Measurements from ENCODE around the gene PCDHGA4. TPM values are rescaled to one million over a fixed set of nuclear protein-coding genes. Genes with fewer than 3 reads are reported as not detected.

Gene PCDHGA4
- total RNA-seq, 1 experiment from 2014 or later: 0.26 TPM

DNA sequence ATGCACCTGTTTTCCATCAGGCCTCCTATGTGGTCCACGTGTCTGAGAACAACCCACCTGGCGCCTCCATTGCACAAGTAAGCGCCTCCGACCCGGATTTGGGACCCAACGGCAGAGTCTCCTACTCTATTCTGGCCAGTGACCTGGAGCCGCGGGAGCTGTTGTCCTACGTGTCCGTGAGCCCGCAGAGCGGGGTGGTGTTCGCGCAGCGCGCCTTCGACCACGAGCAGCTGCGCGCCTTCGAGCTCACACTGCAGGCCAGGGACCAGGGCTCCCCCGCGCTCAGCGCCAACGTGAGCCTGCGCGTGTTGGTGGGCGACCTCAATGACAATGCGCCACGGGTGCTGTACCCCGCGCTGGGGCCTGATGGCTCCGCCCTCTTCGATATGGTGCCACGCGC is 3.2 kb upstream of the PCDHGA4 start:
- Mint-ChIP-seq H3K27ac (ENCODE audit: low read depth, unreplicated experiment) (no peak overlapping the region), H3K9me3 (ENCODE audit: unreplicated experiment) (peaks cover 42% of the 10 kb centered on the region), H3K27me3 (ENCODE audit: insufficient read depth, unreplicated experiment) (no peaks in the 10 kb centered on the region), H3K4me3 (ENCODE audit: unreplicated experiment) (no peak overlapping the region), H3K36me3 (ENCODE audit: insufficient read depth, unreplicated experiment) (no peaks in the 10 kb centered on the region), H3K4me1 (ENCODE audit: insufficient read depth, unreplicated experiment) (no peaks in the 10 kb centered on the region)
- TF ChIP-seq, protein P1, sequence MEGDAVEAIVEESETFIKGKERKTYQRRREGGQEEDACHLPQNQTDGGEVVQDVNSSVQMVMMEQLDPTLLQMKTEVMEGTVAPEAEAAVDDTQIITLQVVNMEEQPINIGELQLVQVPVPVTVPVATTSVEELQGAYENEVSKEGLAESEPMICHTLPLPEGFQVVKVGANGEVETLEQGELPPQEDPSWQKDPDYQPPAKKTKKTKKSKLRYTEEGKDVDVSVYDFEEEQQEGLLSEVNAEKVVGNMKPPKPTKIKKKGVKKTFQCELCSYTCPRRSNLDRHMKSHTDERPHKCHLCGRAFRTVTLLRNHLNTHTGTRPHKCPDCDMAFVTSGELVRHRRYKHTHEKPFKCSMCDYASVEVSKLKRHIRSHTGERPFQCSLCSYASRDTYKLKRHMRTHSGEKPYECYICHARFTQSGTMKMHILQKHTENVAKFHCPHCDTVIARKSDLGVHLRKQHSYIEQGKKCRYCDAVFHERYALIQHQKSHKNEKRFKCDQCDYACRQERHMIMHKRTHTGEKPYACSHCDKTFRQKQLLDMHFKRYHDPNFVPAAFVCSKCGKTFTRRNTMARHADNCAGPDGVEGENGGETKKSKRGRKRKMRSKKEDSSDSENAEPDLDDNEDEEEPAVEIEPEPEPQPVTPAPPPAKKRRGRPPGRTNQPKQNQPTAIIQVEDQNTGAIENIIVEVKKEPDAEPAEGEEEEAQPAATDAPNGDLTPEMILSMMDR (IDR thresholded peaks at IDR 0.05; ENCODE audit: unreplicated experiment): no peak
- intact Hi-C loops (cut with micrococcal nuclease): no loop called here
- no TSS peak for BruUV-seq (replicated peaks)
- POLR2A ChIA-PET: no interaction called here
- CTCF ChIA-PET: interaction anchor here (0.6 kb wide), 1 partner anchor 21 kb away, joined by 5 read pairs; the partner anchor contains the start of gene PCDHGA1
- DNase-seq (ENCODE audit: unreplicated experiment): no peak

DNA sequence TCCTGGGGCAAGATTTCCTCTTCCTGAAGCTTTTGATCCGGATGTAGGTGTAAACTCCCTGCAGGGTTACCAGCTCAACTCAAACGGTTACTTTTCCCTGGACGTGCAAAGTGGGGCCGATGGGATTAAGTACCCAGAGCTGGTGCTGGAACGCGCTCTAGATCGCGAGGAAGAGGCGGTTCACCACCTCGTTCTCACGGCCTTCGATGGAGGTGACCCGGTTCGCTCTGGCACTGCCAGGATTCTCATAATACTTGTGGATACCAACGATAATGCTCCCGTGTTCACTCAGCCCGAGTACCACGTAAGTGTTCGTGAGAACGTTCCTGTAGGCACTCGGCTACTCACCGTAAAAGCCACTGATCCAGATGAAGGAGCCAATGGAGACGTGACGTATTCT is 820 bp downstream of the PCDHGA4 start:
- no peak overlapping the region for H3K27ac Mint-ChIP-seq (ENCODE audit: low read depth, unreplicated experiment)
- POLR2A ChIA-PET: interaction anchor here (0.9 to 1.6 kb wide), 2 partner anchors 9 to 35 kb away, joined by 3 to 5 read pairs; partner anchors contain the start of gene TAF7
- no peak for DNase-seq (ENCODE audit: unreplicated experiment)
- TF ChIP-seq, protein P1 (IDR thresholded peaks at IDR 0.05; ENCODE audit: unreplicated experiment): no peak
- no TSS peak for BruUV-seq (replicated peaks)
- no peaks in the 10 kb centered on the region for H3K36me3 Mint-ChIP-seq (ENCODE audit: insufficient read depth, unreplicated experiment)
- intact Hi-C loops (cut with micrococcal nuclease): no loop called here
- H3K9me3 Mint-ChIP-seq (ENCODE audit: unreplicated experiment): peaks cover 35% of the 10 kb centered on the region
- no peaks in the 10 kb centered on the region for H3K4me1 Mint-ChIP-seq (ENCODE audit: insufficient read depth, unreplicated experiment)
- CTCF ChIA-PET: interaction anchor here (0.6 to 2.0 kb wide), 7 partner anchors 9 to 203 kb away, joined by 3 to 8 read pairs (median 3); partner anchors contain the start of genes PCDHGA3 and PCDHGB3
- no peaks in the 10 kb centered on the region for H3K27me3 Mint-ChIP-seq (ENCODE audit: insufficient read depth, unreplicated experiment)
- H3K4me3 Mint-ChIP-seq (ENCODE audit: unreplicated experiment): no peak overlapping the region

DNA sequence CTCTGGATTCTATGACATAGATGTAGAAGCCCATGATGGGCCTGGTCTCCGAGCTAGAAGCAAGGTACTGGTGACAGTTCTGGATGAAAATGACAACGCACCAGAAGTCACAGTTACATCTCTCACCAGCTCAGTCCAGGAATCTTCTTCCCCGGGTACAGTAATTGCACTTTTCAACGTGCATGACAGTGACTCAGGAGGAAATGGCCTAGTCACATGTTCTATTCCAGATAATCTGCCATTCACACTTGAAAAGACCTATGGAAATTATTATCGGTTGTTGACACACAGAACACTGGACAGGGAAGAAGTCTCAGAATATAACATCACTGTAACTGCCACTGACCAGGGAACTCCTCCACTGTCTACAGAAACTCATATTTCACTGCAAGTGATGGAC is 1.3 kb downstream of the PCDHGA4 start:
- Mint-ChIP-seq H3K27ac (ENCODE audit: low read depth, unreplicated experiment) (no peak overlapping the region), H3K9me3 (ENCODE audit: unreplicated experiment) (peaks cover 40% of the 10 kb centered on the region), H3K36me3 (ENCODE audit: insufficient read depth, unreplicated experiment) (no peaks in the 10 kb centered on the region), H3K27me3 (ENCODE audit: insufficient read depth, unreplicated experiment) (no peaks in the 10 kb centered on the region), H3K4me3 (ENCODE audit: unreplicated experiment) (no peak overlapping the region), H3K4me1 (ENCODE audit: insufficient read depth, unreplicated experiment) (no peaks in the 10 kb centered on the region)
- CTCF ChIA-PET: interaction anchor here (0.6 to 2.0 kb wide), 5 partner anchors 9 to 203 kb away, joined by 3 to 8 read pairs (median 3); partner anchors contain the start of gene PCDHGA3
- TF ChIP-seq, protein P1 (IDR thresholded peaks at IDR 0.05; ENCODE audit: unreplicated experiment): no peak
- intact Hi-C loops (cut with micrococcal nuclease): no loop called here
- DNase-seq (ENCODE audit: unreplicated experiment): no peak
- no TSS peak for BruUV-seq (replicated peaks)
- POLR2A ChIA-PET: interaction anchor here (1.6 kb wide), 1 partner anchor 36 kb away, joined by 5 read pairs; the partner anchor contains the start of gene TAF7

DNA sequence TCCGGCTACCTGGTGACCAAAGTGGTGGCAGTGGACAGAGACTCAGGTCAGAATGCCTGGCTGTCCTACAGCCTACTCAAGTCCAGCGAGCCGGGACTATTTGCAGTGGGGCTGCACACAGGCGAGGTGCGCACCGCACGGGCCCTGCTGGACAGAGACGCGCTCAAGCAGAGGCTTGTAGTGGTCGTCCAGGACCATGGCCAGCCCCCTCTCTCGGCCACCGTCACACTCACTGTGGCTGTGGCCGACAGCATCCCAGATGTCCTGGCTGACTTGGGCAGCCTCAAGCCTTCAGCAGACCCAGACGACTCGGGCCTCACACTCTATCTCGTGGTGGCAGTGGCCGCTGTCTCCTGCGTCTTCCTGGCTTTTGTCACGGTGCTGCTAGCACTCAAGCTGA is 2.1 kb downstream of the PCDHGA4 start:
- H3K36me3 Mint-ChIP-seq (ENCODE audit: insufficient read depth, unreplicated experiment): no peaks in the 10 kb centered on the region
- CTCF ChIA-PET: no interaction called here

More for the DNA sequence above, 2.1 kb downstream of the PCDHGA4 start:
- DNase-seq (ENCODE audit: unreplicated experiment): no peak
- Mint-ChIP-seq H3K4me1 (ENCODE audit: insufficient read depth, unreplicated experiment) (no peaks in the 10 kb centered on the region), H3K4me3 (ENCODE audit: unreplicated experiment) (no peak overlapping the region), H3K9me3 (ENCODE audit: unreplicated experiment) (peaks cover 46% of the 10 kb centered on the region), H3K27ac (ENCODE audit: low read depth, unreplicated experiment) (no peak overlapping the region), H3K27me3 (ENCODE audit: insufficient read depth, unreplicated experiment) (no peaks in the 10 kb centered on the region)
- TF ChIP-seq, protein P1 (IDR thresholded peaks at IDR 0.05; ENCODE audit: unreplicated experiment): no peak
- no TSS peak for BruUV-seq (replicated peaks)
- POLR2A ChIA-PET: no interaction called here
- intact Hi-C loops (cut with micrococcal nuclease): no loop called here

Data from MCF 10A (cell line).